ENCODE results near the gene FAM171A1.

Gene FAM171A1

DNA sequence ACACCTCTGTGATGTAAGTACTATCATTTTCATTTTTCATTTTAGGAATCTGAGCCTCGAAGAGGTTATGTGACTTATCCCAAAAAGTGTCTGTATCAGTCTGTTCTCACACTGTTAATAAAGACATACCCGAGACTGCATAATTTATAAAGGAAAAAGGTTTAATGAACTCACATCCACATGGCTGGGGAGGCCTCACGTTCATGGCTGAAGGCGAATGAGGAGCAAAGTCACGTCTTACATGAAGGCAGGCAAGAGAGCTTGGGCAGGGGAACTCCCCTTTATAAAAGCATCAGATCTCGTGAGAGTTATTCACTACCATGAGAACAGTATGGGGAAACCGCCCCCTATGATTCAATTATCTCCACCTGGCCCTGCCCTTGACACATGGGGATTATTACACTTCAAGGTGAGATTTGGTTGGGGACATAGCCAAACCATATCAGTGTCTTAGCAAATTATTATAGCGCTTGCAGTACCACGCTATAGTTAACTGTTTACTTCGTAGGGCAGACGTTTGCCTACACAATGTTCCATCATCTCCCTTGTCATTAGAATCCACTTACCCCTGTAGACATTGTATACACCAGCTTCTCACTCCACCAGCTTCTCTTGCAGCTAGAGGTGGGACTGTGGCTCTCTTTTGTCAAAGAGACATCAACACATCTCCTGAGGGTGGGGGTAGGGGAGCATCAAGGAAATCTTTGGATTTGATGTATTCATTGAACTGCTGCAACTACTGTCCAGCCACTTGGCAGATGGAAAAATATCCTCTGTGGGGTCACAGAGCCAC is 187.2 kb downstream of the FAM171A1 start:
- FAIRE-seq = no peak
- no peak for DNase-seq (ENCODE audit: insufficient read length, low spot score)

DNA sequence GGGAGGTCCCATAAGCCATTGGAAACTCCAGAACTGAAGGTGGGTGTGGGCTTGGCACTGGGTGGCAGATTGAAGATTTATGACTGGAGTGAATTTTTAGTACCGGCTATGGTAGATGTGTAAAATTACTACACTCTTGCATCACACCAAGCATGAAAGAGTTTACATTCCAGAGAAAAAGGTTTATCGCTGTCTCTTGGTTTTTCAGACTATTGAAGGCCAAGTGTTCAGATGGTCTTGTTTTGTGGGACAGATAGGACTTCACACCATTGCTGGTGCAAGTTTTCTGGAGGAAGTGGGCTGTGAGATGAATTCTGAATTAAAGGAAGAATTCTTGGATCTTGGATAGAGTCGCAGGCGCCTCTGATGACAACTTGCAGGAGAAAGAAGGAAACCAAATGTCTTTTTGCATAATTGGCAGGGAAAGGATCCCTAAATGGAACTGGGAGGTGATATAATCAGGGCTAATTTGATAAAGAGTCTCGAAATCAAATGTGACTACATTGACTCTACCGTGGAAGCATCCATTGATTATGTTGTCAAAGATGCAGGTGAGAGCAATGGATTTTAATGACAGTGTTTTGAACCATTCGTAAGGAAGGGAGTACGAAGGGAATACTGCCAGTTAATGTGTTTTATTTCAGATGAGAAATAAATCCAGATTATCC is 188.4 kb downstream of the FAM171A1 start:
- FAIRE-seq = no peak
- no peak for DNase-seq (ENCODE audit: insufficient read length, low spot score)

DNA sequence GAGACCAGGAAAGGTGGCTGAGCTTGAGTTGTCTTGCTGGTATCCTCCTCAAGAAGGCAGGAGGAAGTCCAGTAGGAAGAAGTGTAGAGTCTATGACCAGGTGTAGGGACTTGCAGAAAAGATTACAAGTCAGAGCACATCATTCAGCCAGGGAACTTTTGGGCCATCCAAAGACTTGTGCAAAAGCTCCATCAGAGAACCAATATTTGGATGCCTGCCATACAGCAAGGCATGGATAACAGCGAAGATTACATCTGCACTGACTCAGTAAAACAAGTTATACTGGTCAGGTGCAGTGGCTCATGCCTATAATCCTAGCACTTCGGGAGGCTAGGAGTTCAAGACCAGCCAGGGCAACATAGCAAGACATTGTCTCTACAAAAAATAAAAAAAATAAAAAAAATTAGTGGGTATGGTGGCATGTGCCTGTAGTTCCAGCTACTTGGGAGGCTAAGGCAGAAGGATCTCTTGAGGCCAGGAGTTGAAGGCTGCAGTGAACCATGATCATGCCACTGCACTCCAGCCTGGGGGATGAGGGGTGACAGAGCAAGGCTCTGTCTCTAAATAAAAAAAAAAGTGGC is 189.4 kb downstream of the FAM171A1 start:
- FAIRE-seq = no peak
- DNase-seq (ENCODE audit: insufficient read length, low spot score) = no peak

DNA sequence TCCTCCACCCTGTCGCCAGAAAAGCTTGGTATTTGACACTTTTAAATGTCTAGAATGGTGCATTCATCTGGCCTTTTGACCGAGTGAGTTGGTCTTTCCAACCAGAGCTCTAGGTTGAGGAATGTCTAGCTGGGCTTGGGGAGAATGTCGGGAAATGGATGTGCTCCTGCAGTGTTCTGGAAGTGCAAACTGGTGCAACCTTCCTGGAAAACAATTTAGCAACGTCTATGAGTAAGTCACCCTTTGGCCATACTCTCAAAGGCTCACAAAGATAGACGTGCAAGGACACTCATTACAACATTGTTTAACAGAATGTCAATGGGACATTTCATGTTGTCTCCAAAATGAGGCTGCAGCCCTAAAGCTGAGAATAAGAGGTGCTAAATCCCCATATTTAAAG is 190.4 kb downstream of the FAM171A1 start:
- no peak for DNase-seq (ENCODE audit: insufficient read length, low spot score)
- no peak for FAIRE-seq

DNA sequence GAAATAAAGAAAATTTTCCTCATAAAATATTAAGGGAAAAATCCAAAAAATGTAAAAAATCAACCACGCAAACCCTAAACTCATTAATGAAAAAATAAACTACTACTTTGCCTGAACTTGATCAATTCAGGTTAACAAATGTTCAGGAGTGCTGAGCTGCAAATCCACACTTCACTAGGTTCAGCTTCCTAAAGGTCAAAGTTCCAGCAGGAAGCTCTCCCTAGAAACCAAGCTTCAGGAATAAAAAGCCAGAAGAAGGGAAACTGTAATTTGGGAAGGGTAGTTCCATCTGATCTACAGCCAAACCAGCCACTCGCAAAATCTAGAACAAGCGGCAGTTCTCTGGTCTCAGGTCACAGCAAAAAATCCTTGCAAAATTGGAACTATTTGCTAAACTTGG is 194.8 kb downstream of the FAM171A1 start:
- FAIRE-seq = no peak
- no peak for DNase-seq (ENCODE audit: insufficient read length, low spot score)

DNA sequence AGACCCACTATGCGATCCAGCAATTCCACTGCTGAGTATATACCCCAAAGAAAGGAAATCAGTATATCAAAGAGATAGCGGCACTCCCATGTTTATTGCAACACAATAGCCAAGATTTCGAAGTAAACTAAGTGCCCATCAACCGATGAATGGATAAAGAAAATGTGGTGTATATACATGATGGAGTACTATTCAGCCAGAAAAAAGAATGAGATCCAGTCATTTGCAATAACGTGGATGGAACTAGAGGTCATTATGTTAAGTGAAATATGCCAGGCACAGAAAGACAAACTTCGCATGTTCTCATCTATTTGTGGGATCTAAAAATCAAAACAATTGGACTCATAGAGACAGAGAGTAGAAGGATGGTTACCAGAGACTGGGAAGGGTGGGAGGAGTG is 195.5 kb downstream of the FAM171A1 start:
- FAIRE-seq (no peak), DNase-seq (ENCODE audit: insufficient read length, low spot score) (no peak)

DNA sequence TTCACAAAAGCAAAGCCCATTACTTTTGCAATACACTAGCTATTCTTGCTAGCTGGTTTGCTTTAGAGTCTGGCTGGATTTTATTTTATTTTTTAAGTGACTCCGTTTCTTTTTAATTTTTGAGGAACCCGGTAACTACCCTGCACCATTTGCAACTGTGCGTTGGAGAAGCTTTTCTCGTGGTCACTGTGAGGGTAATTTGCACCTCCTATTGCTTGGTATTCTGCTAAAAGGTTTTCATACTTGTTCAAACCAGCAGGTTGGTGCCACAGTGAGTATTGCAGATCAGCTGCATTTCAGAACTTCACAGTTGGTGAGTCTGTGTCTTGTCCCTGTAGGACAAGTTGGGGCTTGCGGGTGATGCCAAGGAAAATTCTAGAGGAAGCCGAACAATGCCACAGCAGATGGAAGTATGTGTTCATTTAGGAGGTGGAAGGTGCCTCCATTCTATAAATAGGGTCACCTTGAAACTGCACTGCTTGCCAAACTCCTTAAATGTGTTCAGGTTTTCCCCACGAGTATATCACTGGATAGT is 198.7 kb downstream of the FAM171A1 start:
- DNase-seq (ENCODE audit: insufficient read length, low spot score) (no peak), FAIRE-seq (no peak)

DNA sequence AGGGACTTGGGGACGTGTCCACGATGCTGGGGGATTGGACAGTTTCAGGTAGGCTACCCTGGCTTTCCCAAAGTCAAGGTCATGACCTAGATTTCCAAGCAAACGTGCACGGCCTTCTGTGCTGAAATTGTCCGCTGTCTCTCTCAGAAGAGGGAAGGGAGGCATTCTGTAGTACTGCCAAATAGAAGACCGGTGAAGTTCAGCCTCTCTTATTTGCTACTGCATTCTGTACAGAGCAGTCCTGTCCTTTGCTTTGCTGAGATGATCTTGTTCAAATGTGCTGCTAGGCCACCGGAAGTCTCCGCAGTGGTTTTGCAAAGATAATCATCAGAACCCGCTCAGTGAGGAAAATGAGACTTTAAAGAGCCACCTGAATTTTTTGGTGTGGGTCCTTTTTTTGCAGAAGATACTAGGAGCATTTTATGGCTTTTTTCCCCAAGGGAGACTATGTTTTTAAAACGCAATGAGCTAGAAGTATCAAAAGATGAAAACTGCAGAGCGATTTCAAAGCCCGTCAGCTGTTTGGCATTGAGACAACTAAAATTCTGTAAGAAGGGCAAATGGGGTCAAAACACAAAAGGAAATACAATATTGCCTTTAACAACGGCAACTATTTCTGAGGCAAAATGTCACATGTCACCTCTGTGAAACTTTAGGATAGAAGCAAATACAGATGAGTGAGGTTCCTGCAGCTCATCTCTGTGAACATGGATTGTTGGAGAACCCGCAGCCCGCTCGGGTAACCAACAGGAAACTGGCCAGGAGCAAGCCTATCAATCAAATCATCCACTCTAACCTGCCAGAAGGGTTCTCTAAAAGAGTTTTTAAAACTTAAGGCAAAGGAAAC is 201.3 kb downstream of the FAM171A1 start:
- DNase-seq (ENCODE audit: insufficient read length, low spot score) = no peak
- FAIRE-seq = peak; percentile 31

DNA sequence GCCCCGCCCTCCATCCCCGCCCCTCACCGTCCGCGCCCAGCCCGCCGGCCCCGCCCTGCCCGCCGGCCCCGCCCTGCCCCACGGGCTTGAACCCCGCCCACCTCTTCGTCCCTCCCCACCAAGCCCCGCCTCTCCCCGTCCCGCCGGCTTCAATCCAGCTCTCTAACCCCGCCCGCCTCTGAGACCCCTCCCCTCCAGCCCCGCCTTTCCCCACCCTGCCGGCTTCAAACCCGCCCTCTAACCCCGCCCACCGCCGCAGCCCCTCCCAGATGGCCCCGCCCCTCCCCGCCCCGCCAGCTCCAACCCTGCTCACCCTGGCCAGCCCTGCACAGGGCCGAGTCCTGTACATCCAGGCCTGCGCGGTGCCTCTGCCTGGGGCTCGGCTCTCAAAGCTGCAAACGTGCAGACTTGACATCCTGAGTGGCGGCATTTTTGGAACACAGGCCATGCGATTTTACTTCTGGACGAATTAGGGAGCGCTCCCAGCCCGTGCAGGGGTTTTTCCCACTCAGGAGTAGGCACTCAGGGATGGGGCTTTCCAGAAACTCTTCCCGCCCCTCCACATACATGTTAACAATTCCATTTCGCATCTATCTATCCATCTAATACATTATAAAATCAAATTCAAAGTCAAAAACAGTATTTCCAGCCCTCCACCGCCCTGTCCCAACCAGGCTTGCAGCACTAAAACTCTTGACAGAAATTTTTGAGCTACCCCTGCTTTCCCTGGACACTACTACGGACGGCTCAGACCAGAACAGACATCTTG is 202.1 kb downstream of the FAM171A1 start:
- DNase-seq (ENCODE audit: insufficient read length, low spot score) = peak; percentile 85
- peak; percentile 48 for FAIRE-seq

DNA sequence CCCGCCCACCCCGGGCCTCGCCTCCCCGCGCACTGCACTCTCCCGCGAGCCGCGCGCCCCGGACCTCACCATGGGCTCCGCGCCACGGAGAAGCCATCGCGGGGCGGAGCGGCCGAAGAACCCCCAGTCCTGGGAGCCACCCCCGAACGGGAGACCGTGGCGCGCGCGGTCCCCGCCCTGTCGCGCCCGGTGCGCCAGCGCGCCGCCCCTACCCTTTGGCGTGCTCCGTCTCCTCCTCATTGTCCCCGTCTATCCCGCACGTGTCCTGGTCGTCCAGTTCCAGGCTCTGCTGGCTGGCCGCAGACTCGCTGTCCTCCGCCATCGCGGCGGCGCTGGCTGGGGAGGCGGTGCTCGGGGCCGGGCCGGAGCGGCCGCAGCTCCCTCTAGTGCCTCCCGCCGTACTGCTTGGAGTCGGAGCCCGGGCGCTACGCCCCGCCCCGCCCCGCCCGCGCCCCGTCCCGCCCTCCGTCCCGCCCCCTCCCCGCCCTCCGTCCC is 202.8 kb downstream of the FAM171A1 start, which contains the start of gene NMT2:
NMT2 (minus strand) TSS at position 403 of the 495 bp plus-strand sequence; CDS start at position 322, 81 bp downstream.
- peak; percentile 95 for DNase-seq (ENCODE audit: insufficient read length, low spot score)
- FAIRE-seq = peak; percentile 52

DNA sequence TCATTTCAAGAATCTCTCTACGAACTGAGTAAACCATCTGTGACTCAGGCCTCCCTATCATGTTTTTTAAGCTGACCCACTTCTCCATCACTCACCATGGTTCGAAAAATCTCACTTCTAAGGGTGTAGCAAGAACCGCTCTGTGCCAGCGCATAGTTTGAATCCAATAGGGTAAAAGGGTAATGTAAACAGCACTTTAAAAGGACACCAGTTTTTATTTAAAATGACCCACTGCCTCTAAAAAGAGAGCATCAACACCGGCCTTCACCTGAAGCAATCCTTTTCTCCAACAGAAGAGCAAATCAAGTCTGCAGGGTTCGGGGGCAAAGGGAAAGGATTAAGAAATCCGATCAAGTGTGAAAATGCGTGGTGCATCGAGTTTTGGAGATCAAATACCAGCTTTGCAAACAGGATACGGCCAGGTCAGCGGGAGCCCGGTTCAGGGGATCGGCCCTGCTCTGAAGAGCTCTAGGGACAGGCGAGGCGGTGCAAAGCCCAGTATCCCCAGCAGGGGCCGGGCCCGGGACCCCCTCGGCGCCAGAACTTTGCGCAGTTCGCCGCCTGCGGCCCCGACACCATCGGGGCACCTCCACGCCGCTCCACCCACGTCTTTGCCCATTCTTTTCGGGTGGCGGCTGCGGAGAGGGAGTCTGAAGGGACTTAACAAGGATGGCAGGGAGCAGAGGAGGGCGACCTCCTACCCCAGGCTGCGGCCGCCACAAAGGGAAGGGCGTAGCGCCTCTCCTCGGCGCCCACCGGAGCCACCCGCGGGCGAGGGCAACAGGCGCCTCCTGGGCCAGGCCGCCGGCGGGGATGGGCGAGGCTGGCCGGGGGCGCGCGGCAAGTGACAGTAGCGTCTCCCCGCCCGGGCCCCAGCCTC is 203.4 kb downstream of the FAM171A1 start:
- DNase-seq (ENCODE audit: insufficient read length, low spot score) (peak; percentile 44), FAIRE-seq (peak; percentile 66)

DNA sequence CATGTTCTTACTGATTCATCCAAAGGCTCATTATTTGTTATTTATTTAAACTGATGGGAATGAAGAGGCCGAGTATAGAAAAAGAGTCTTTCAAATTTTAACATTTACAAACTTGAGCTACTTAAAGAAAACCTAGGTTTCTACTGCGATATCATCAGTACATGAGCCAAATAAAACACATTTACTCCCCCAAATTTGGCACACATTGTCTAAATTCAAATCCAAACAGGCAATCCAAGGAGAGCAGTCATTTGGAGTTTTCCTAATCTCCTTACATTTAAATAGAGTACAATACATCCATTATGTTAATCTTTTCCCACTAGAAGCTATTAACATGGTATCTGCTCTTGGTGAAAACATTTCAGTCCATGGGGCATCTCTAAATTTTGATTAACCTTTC is 204.8 kb downstream of the FAM171A1 start:
- no peak for FAIRE-seq
- no peak for DNase-seq (ENCODE audit: insufficient read length, low spot score)

DNA sequence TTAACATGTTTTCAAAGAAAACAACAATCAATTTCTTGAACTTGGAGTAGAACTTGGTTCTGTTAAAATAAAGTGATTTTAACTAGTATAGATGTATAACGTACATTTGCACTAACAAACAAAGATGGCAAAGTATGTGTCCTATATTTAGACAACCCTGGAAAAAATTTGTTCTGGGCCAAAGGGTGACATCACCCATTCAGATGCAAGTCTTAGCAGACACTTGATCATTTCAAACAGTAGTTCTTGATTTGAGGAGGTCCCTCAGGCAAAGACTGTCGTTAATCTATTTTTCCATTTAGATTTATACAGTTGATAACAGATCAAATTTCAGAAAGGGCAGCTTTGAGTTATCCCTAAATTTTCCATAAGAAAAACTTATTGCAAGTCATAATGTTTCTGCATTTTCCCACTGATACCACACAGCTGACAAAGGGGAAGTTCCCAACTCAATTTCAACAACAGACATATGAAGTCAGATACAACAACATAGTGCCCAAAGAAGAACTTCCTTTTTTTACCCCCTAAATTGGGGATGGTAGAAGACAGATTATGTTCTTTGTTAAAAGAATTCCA is 207.7 kb downstream of the FAM171A1 start:
- no peak for FAIRE-seq
- DNase-seq (ENCODE audit: insufficient read length, low spot score) = no peak

Data from GM19239 (cell line).